VCaP (cell line): ENCODE measurements around the gene MID1.
A peak's percentile ranks its signal among the peaks of the same experiment; 100 is the strongest.

ENCODE experiments used
- H3K27ac ChIP-seq: fragments of 450-650 bp; 2 replicates; pipeline ENCODE4 v1.5.1; 2017
- CTCF ChIP-seq: fragments of 450-650 bp; conservative IDR thresholded peaks from 2 replicates; pipeline ENCODE4 v1.5.1; 2017; ENCODE audit warnings: mild to moderate bottlenecking, moderate library complexity

The MID1 gene

DNA sequence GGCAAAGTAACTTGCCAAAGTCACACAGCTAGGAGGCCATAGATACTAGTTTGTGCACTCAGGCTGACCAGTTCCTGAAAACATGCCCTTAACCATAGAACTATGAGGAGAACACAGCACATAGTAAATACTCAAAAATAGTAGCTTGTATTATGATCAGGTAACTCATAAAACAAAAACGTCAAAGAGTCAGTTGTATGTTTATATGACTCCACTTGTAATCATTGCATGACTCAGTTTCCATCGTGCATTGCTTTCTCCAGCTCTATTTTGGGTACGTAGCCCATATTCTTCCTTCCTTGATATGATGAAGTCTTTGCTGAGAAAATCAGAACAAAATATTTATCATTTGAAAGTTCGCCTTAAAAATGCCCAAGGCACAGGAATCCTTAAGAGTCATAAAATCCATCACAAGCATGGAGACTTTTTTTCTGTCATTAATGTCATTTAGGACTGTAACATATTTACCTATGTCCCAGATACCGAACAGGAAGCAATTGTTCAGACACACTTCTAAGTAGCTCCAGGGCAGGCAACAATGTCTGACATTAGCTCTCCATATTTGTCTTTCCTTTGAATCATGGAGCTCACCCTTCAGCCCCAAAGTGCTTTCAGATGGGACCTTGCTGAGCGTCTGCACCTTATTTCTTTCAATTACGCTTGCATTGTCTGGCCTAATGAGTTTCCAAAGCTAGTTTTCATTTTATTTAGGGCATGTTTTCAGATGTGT lies 11.2 kb upstream of the MID1 start:
- H3K27ac ChIP-seq = no peak overlapping the region
- TF ChIP-seq CTCF = no peak

DNA sequence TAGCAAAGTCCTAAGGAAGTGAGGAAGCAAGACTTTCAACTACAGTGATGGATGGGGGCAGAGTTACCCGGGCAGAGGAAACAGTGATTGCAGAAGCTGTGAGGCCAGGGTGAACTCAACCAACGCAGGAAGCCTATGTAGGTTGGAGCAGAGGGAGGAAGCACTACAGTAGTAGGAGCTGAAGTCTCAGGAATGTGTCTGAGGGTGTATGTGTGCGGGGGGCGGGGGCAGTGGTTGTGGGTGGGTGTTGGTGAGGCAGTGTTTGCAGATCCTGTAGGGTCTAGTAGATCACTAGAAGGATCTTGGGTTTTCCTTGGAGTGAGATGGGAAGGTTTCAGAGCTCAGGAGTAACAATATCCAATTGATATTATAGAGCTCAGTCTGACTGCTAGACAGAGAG lies 9.9 kb upstream of the MID1 start:
- no peak for TF ChIP-seq CTCF
- H3K27ac ChIP-seq = no peak overlapping the region

- H3K27ac ChIP-seq = no peak overlapping the region
- no peak for TF ChIP-seq CTCF
These were observed 9.5 kb upstream of the MID1 start for GRCh38 chrX:10629905-10630304.

DNA sequence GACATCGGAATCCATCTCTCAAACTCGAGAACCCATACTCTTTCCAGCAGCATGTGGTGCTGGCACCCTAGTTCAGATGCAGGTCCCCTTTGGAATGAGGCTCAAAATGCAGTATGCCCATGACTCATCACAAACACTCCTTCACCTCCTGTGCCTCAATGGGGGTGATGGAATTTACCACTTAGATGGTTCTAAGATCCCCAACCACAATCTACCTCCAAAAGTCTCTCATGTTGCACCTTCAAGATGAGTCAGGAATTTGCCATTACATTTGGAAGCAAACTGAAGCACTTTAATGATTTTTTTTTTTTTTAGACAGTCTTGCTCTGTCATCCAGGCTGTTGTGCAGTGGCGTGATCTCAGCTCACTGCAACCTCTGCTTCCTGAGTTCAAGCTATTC lies 8.5 kb upstream of the MID1 start:
- TF ChIP-seq CTCF = no peak
- H3K27ac ChIP-seq = no peak overlapping the region

DNA sequence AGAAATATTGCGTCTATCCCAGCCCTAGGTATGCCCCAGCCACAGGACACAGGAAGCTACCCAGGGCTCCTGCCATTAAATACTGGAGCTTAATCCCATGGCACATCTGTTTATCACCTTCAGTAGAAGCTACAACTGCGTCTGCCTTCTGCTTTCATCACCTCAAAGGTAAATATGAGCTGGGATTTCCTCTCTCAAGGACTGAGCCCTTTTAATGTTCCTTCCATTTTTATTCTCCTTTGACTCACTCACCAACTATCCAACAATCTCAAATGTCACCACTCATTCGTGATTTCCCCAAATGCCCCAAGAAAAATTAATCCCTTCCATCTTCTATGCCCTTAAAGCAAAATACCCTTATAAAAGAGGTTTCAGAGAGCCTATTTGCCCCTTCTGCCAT lies 1.8 kb upstream of the MID1 start:
- no peak overlapping the region for H3K27ac ChIP-seq
- TF ChIP-seq CTCF = no peak

DNA sequence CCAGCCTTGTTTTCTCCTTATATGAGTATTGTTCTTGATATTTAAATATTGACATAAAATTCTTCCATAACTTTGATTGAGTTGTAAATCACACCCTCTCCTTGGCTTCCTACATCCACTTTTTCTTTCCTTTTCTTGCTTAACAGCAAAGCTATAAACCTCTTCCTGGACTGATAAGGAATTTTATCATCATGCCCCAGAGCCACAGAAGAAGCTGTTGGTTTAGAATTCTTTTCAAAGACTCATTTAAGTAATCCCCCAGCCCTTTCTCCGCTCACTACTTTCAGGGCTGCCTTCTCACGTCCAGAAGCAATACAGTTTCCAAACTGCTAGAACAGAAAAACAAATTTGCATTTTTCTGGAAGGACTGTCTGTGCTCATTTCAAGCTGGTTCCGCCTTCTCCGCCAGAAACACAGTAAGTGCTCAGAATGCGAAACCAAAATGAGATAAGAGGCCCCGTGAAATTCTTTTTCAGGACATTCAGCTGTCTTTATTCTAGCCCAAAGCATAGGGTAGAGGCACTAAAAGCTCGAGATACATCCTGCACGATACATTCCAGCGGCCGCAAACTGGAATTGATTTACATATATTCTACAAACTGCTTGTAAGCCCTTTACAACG lies 849 bp downstream of the MID1 start:
- TF ChIP-seq CTCF = no peak
- peak overlapping the region; percentile 27; the same call in 1 of the 2 replicates for H3K27ac ChIP-seq

DNA sequence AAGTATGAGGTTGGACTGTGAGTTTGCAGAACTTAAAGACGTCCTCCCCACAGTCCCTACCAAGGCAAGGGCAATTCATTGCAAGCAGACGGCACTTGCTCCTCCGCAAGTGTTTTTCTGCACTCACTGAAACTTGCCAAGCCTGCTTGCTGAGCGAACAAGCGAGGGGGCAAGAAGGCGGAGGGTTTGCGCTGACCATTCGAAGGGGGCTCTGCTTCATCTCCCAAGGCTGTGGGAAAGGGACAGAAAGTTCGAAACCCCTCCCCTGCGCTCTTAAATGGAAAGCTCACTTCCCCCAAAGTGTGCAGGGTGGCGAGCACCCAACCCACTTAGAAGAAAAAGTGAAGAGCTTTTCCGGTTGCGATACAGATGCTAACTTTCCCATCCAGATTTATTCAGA lies 1.4 kb downstream of the MID1 start:
- TF ChIP-seq CTCF = no peak
- no peak overlapping the region; the same call in 1 of the 2 replicates for H3K27ac ChIP-seq
